ENCODE data around the gene IMMP2L.

IMMP2L gene

GRCh38 chr7:111384065-111384891 is 178.0 kb downstream of the IMMP2L start:
- TF ChIP-seq CTCF (IDR thresholded peaks at IDR 0.05; ENCODE audit: insufficient read depth, low read depth, low read length, missing control alignments) = no peak
- H3K4me3 ChIP-seq (ENCODE audit: low read depth, low read length) = no peak overlapping the region
- no peak for DNase-seq (ENCODE audit: low read depth)

GRCh38 chr7:111383133-111383532 is 179.2 kb downstream of the IMMP2L start:
- no peak for DNase-seq (ENCODE audit: low read depth)
- no peak for TF ChIP-seq CTCF (IDR thresholded peaks at IDR 0.05; ENCODE audit: insufficient read depth, low read depth, low read length, missing control alignments)
- no peak overlapping the region for H3K4me3 ChIP-seq (ENCODE audit: low read depth, low read length)

- TF ChIP-seq CTCF (IDR thresholded peaks at IDR 0.05; ENCODE audit: insufficient read depth, low read depth, low read length, missing control alignments) = no peak
- H3K4me3 ChIP-seq (ENCODE audit: low read depth, low read length) = no peak overlapping the region
- no peak for DNase-seq (ENCODE audit: low read depth)
These were observed 180.7 kb downstream of the IMMP2L start for GRCh38 chr7:111381590-111381989.

- no peak for TF ChIP-seq CTCF (IDR thresholded peaks at IDR 0.05; ENCODE audit: insufficient read depth, low read depth, low read length, missing control alignments)
- H3K4me3 ChIP-seq (ENCODE audit: low read depth, low read length) = no peak overlapping the region
- DNase-seq (ENCODE audit: low read depth) = no peak
These were observed 181.3 kb downstream of the IMMP2L start for GRCh38 chr7:111380945-111381344.

- DNase-seq (ENCODE audit: low read depth) = no peak
- TF ChIP-seq CTCF (IDR thresholded peaks at IDR 0.05; ENCODE audit: insufficient read depth, low read depth, low read length, missing control alignments) = no peak
These were observed 188.3 kb downstream of the IMMP2L start for GRCh38 chr7:111374027-111374426.

GRCh38 chr7:111371437-111371836 is 190.9 kb downstream of the IMMP2L start:
- no peak overlapping the region for H3K4me3 ChIP-seq (ENCODE audit: low read depth, low read length)
- TF ChIP-seq CTCF (IDR thresholded peaks at IDR 0.05; ENCODE audit: insufficient read depth, low read depth, low read length, missing control alignments) = no peak
- DNase-seq (ENCODE audit: low read depth) = no peak

More at GRCh38 chr7:111374027-111374426, 188.3 kb downstream of the IMMP2L start:
- no peak overlapping the region for H3K4me3 ChIP-seq (ENCODE audit: low read depth, low read length)

GRCh38 chr7:111370002-111370401 is 192.3 kb downstream of the IMMP2L start:
- no peak for DNase-seq (ENCODE audit: low read depth)
- no peak for TF ChIP-seq CTCF (IDR thresholded peaks at IDR 0.05; ENCODE audit: insufficient read depth, low read depth, low read length, missing control alignments)
- no peak overlapping the region for H3K4me3 ChIP-seq (ENCODE audit: low read depth, low read length)
